Neuronal stem cell (in vitro differentiated cells): ENCODE data around the gene PIP5K1C.
A peak's percentile ranks its signal among the peaks of the same experiment; 100 is the strongest.

Source experiments
- DNase-seq: peaks from one replicate; pipeline ENCODE4 v3.0.0-alpha.2; 2013; ENCODE audit warnings: low spot score
- H2AFZ ChIP-seq: one replicate; pipeline ENCODE4 v1.6.1; 2013; ENCODE audit warnings: mild to moderate bottlenecking, low read length, inconsistent platforms
- H2AK5ac ChIP-seq: 2 replicates; pipeline ENCODE4 v1.6.1; 2013; ENCODE audit warnings: low read depth, mild to moderate bottlenecking, inconsistent platforms, low read length, moderate library complexity, mixed read lengths
- H2BK120ac ChIP-seq: 2 replicates; pipeline ENCODE4 v1.6.1; 2013; ENCODE audit warnings: low read depth, mild to moderate bottlenecking, inconsistent platforms, low read length, moderate library complexity, mixed read lengths
- H2BK12ac ChIP-seq: one replicate; pipeline ENCODE4 v1.6.1; 2013; ENCODE audit warnings: low read length, inconsistent platforms
- H2BK15ac ChIP-seq: 2 replicates; pipeline ENCODE4 v1.6.1; 2013; ENCODE audit warnings: mild to moderate bottlenecking, low read length, inconsistent platforms, mixed read lengths
- H2BK5ac ChIP-seq: one replicate; pipeline ENCODE4 v1.6.1; 2013; ENCODE audit warnings: inconsistent platforms, mild to moderate bottlenecking, low read length, moderate library complexity
- H3K14ac ChIP-seq: one replicate; pipeline ENCODE4 v1.6.1; 2013; ENCODE audit warnings: low read length, inconsistent platforms
- H3K18ac ChIP-seq: 2 replicates; pipeline ENCODE4 v1.6.1; 2013; ENCODE audit warnings: low read length, inconsistent platforms
- H3K23ac ChIP-seq: 2 replicates; pipeline ENCODE4 v1.6.1; 2013; ENCODE audit warnings: low read depth, mild to moderate bottlenecking, mixed read lengths, low read length, inconsistent platforms; ENCODE audit not compliant: poor library complexity
- H3K27ac ChIP-seq: replicated peaks from 3 replicates; pipeline ENCODE4 v1.5.1; 2013; ENCODE audit warnings: low read length, inconsistent platforms
- H3K27me3 ChIP-seq, 3 experiments: 2 replicates each; pipeline ENCODE4 v1.6.1; 2013; ENCODE audit warnings: low read length in 3 of 3, mild to moderate bottlenecking in 2 of 3, inconsistent platforms in 1 of 3, low read depth in 1 of 3, mixed read lengths in 1 of 3, moderate library complexity in 1 of 3; ENCODE audit not compliant: control insufficient read depth in 3 of 3, insufficient read depth in 3 of 3
- H3K36me3 ChIP-seq, 2 donors: replicated peaks in 1 of 2; 2 replicates each; pipeline ENCODE4 v1.6.1; 2013; ENCODE audit warnings: low read length in 2 of 2; ENCODE audit not compliant: control insufficient read depth in 2 of 2, insufficient read depth in 2 of 2
- H3K4ac ChIP-seq: 2 replicates; pipeline ENCODE4 v1.6.1; 2013; ENCODE audit warnings: inconsistent platforms, mild to moderate bottlenecking, low read length, moderate library complexity
- H3K4me1 ChIP-seq, 2 donors: 1 replicate in 1 of 2; 2 replicates in 1 of 2; pipeline ENCODE4 v1.6.1; 2013; ENCODE audit warnings: low read length in 2 of 2, low read depth in 1 of 2; ENCODE audit not compliant: control insufficient read depth in 2 of 2, insufficient read depth in 1 of 2
- H3K4me2 ChIP-seq: one replicate; pipeline ENCODE4 v1.6.1; 2013; ENCODE audit warnings: mild to moderate bottlenecking, low read length, inconsistent platforms; ENCODE audit not compliant: insufficient read depth, poor library complexity, severe bottlenecking
- H3K4me3 ChIP-seq, 2 donors: 2 replicates each; pipeline ENCODE4 v1.5.1; 2013; ENCODE audit warnings: low read length in 2 of 2, mild to moderate bottlenecking in 2 of 2, inconsistent platforms in 1 of 2, moderate library complexity in 1 of 2
- H3K79me1 ChIP-seq: one replicate; pipeline ENCODE4 v1.6.1; 2013; ENCODE audit warnings: low read depth, mild to moderate bottlenecking, inconsistent platforms, low read length, moderate library complexity
- H3K9ac ChIP-seq: one replicate; pipeline ENCODE4 v1.6.1; 2013; ENCODE audit warnings: mild to moderate bottlenecking, low read depth, low read length, inconsistent platforms; ENCODE audit not compliant: poor library complexity
- H3K9me3 ChIP-seq, 2 donors: replicated peaks in 1 of 2; 2 replicates each; pipeline versions ENCODE3 to v1.6.1; 2013; ENCODE audit warnings: low read length in 2 of 2, mild to moderate bottlenecking in 2 of 2, inconsistent platforms in 1 of 2, low read depth in 1 of 2, mixed read lengths in 1 of 2, moderate library complexity in 1 of 2; ENCODE audit not compliant: control insufficient read depth in 2 of 2, insufficient read depth in 1 of 2
- H4K8ac ChIP-seq: one replicate; pipeline ENCODE4 v1.6.1; 2013; ENCODE audit warnings: low read depth, mild to moderate bottlenecking, inconsistent platforms, low read length, moderate library complexity
- H4K91ac ChIP-seq: one replicate; pipeline ENCODE4 v1.6.1; 2013; ENCODE audit warnings: low read length, low read depth, mild to moderate bottlenecking, inconsistent platforms; ENCODE audit not compliant: poor library complexity
- WGBS, 2 donors: extraction: QIAGEN DNeasy Blood & Tissue Kit; methylation state at CpG; one replicate each; pipeline ENCODE4 v1.1.7; 2013; ENCODE audit warnings: missing lambda C conversion rate in 2 of 2, mixed read lengths in 1 of 2; ENCODE audit not compliant: insufficient read length in 2 of 2, insufficient replicate concordance in 1 of 2; ENCODE audit errors: extremely low coverage in 2 of 2; 5-methylcytosine and 5-hydroxymethylcytosine counted together

PIP5K1C gene

DNA sequence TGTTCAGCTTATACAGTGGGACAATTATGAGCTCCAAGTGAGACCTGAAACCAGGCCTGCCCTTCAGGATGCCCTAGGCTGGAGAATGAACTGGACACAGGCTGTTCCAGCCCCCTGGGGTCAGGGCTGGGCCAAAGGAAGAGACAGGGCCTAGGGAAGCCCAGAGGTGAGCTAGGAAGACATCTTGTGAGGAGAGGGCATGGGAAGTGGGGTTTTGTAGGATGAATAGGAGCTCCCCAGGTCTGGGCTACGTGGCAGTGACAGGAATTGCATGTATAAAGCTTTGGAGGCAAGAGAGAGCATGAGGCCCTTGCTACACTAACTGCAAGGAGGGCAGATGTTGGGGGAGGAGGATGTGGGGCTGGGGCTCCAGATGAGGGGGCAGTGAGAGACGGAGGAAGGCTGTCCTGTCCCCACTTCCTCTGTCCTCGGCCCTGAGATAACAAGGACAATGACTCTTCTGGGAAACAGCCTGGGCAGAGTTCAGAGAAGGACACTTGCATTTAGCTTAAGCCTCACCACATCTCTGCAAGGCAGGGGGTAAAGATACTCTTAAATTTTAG is 92.1 kb downstream of the PIP5K1C start:
- no peak overlapping the region for H2AK5ac ChIP-seq
- no peak overlapping the region for H2BK15ac ChIP-seq
- DNase-seq = no peak
- no peak overlapping the region for H3K4ac ChIP-seq
- H3K4me3 ChIP-seq = no peak overlapping the region
- H3K18ac ChIP-seq = no peak overlapping the region
- H3K9ac ChIP-seq = no peak overlapping the region
- H2AFZ ChIP-seq = peak overlapping the region; percentile 74
- H3K4me1 ChIP-seq = peaks cover 5 to 18% of the 10 kb centered on the region in 2 donors
- peaks cover 6 to 29% of the 10 kb centered on the region in 2 donors for H3K36me3 ChIP-seq
- H3K27me3 ChIP-seq = peaks cover 3 to 29% (median 28%) of the 10 kb centered on the region in 3 experiments
- H3K23ac ChIP-seq = no peak overlapping the region
- no peak overlapping the region for H3K14ac ChIP-seq
- no peak overlapping the region for H3K27ac ChIP-seq
- H2BK120ac ChIP-seq = no peak overlapping the region
- no peak overlapping the region for H2BK12ac ChIP-seq
- H3K9me3 ChIP-seq = no peaks in the 10 kb centered on the region
- no peak overlapping the region for H4K8ac ChIP-seq
- no peak overlapping the region for H3K4me2 ChIP-seq
- H3K79me1 ChIP-seq = peaks cover 2% of the 10 kb centered on the region
- no CpG with 5 or more reads among the region's 3 CpGs for WGBS, 2 donors
- no peak overlapping the region for H4K91ac ChIP-seq
- H2BK5ac ChIP-seq = no peak overlapping the region

DNA sequence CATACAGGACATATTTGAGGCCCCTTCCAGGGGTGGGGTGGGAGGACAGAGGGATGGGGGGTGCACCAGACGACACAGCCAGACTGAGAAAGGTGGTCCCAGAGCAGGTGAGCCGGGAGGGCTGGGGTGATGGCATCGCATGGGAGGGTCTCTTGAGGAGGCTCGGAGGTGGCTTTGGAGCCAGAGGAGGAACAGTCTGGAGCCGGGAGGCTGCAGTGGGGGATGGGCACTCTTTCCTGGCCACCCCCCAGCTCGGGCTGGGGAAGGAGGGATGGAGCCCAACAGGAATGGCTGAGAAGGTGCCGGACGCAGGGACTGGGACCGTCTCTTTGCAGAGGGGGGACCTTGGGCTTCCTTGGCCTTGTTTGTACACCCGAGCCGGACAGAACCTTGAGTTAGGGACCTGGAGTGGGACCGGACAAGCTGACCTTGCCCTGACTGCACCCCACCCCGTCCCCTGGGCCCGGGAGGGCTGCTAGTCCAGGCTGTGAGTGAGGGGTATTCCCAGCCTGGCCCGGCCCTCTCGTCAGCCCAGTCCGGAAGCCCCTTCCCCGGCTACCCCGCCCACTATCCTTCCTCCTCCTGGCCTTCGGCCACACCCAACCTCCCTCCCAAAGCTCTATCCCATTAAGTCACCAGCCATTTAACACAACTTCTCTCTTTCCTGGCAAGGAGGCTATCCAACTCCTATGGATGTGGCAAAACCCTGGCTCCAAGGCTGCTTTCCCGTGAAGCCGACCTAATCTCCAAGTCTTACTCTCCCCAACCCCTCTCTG is 92.8 kb downstream of the PIP5K1C start:
- Histone ChIP-seq H2BK5ac (peak overlapping the region; percentile 90), H3K14ac (no peak overlapping the region), H2AK5ac (peak overlapping the region; percentile 5), H3K27ac (no peak overlapping the region), H3K79me1 (peaks cover 2% of the 10 kb centered on the region), H2AFZ (peak overlapping the region; percentile 74), H4K8ac (no peak overlapping the region), H3K27me3 (peaks cover 3 to 29% (median 28%) of the 10 kb centered on the region in 3 experiments), H3K9me3 (no peaks in the 10 kb centered on the region), H3K4me1 (peaks cover 5 to 18% of the 10 kb centered on the region in 2 donors), H2BK12ac (no peak overlapping the region), H2BK120ac (no peak overlapping the region), H3K9ac (no peak overlapping the region), H3K18ac (peak overlapping the region; percentile 89), H3K23ac (peak overlapping the region; percentile 40), H3K36me3 (peaks cover 6 to 26% of the 10 kb centered on the region in 2 donors), H3K4me3 (peak overlapping the region in 1 of 2 donors; percentile 64), H3K4me2 (peak overlapping the region; percentile 54), H4K91ac (no peak overlapping the region), H3K4ac (no peak overlapping the region), H2BK15ac (no peak overlapping the region)
- no peak for DNase-seq
- WGBS, 2 donors = no CpG with 5 or more reads among the region's 22 CpGs

DNA sequence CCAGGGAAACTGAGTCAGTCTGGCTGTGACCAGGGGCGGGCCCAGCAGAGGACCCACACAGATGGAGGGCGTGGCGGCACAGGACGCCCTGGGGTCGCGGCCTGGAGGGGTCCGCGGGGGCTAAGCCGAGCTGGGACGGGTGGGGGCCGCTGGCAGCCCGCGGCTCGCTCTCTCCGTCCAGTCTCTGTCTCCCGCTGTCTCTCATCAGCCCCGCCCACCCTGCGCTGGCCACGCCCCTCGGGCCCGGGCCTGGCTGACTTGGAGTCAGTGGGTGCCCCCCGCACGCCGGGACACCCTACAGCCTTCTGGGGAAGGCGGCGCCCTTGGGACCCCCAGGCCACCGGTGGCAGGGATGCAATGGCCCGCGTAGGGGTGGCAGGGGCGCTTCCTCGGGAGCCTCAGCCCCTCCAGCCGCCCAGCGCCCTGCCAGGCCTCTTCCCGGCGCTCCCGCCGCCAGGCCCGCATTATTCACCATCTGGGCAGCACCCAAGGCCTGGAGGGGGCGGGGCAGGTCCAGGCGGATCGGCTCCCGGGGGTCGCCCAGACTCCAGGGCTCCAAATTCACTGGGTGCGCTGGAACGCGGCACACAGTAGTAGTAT is 93.5 kb downstream of the PIP5K1C start, which contains the start of gene TBXA2R:
Gene TBXA2R, minus strand, starts transcription at position 186 of the 600 bp plus-strand sequence. CDS start 6,241 bp downstream, outside the sequence.
- WGBS, 2 donors = no CpG with 5 or more reads among the region's 46 CpGs
- peak within 1 kb of the TSS in 1 of 2 donors; percentile 65 for H3K4me3 ChIP-seq
- peak within 1 kb of the TSS; percentile 95 for H3K18ac ChIP-seq

More for the DNA sequence above, 93.5 kb downstream of the PIP5K1C start, which contains the start of gene TBXA2R:
- no peak within 1 kb of the TSS for H2BK12ac ChIP-seq
- no peak within 1 kb of the TSS for H2BK120ac ChIP-seq
- peaks cover 5 to 18% of the 10 kb centered on the region in 2 donors for H3K4me1 ChIP-seq
- peak within 1 kb of the TSS; percentile 90 for H2BK5ac ChIP-seq
- peak within 1 kb of the TSS; percentile 37 for H2AK5ac ChIP-seq
- H4K91ac ChIP-seq = no peak within 1 kb of the TSS
- H3K4me2 ChIP-seq = peak within 1 kb of the TSS; percentile 54
- H3K79me1 ChIP-seq = peaks cover 2% of the 10 kb centered on the region
- no peaks in the 10 kb centered on the region for H3K9me3 ChIP-seq
- peaks cover 3 to 29% (median 28%) of the 10 kb centered on the region in 3 experiments for H3K27me3 ChIP-seq
- peaks cover 4 to 20% of the 10 kb centered on the region in 2 donors for H3K36me3 ChIP-seq
- no peak within 1 kb of the TSS for H3K27ac ChIP-seq
- peak within 1 kb of the TSS; percentile 55 for H2BK15ac ChIP-seq
- H4K8ac ChIP-seq = no peak within 1 kb of the TSS
- H3K9ac ChIP-seq = peak within 1 kb of the TSS; percentile 77
- H2AFZ ChIP-seq = peak within 1 kb of the TSS; percentile 74
- no peak for DNase-seq
- peak within 1 kb of the TSS; percentile 73 for H3K23ac ChIP-seq
- H3K14ac ChIP-seq = no peak within 1 kb of the TSS
- no peak within 1 kb of the TSS for H3K4ac ChIP-seq
